Panc1 (cell line): Measurements from ENCODE around the gene PPIL1.

ENCODE experiments used
- CTCF ChIP-seq: fragments of 450-650 bp; IDR thresholded peaks from 2 replicates; pipeline ENCODE4 v1.5.1; 2017; ENCODE audit warnings: mild to moderate bottlenecking
- POLR2AphosphoS5 ChIP-seq: IDR thresholded peaks from 2 replicates; pipeline ENCODE4 v1.6.1; 2012; ENCODE audit warnings: mild to moderate bottlenecking, low read depth, low read length, moderate library complexity

GRCh38 chr6:36851149-36851614, 23.4 kb downstream of the PPIL1 start:
- TF ChIP-seq POLR2AphosphoS5 (no peak), CTCF (peak; percentile 87)
